ENCODE measurements around the gene SH3D19. TPM values are rescaled to one million over a fixed set of nuclear protein-coding genes. Genes with fewer than 3 reads are reported as not detected.

The SH3D19 gene
- polyA plus RNA-seq, 3 donors: not detected

- Histone ChIP-seq H3K9me3 (replicated peaks in 1 of 2; ENCODE audit: control insufficient read depth in 1 of 2, insufficient read depth in 1 of 2, low read length in 2 of 2) (no peaks in the 10 kb centered on the region), H3K79me2 (ENCODE audit: insufficient read depth, low read length) (no peaks in the 10 kb centered on the region), H3K27me3 (ENCODE audit: control insufficient read depth in 2 of 2, insufficient read depth in 2 of 2, low read length in 2 of 2) (no peaks in the 10 kb centered on the region), H3K36me3 (replicated peaks in 1 of 2; ENCODE audit: control insufficient read depth in 1 of 2, insufficient read depth in 2 of 2, low read length in 2 of 2) (no peaks in the 10 kb centered on the region), H3K4me3 (replicated peaks in 1 of 3; ENCODE audit: low read depth in 2 of 3, low read length in 3 of 3) (no peak overlapping the region), H3K4me1 (ENCODE audit: control insufficient read depth in 1 of 2, insufficient read depth in 2 of 2, low read length in 2 of 2) (no peaks in the 10 kb centered on the region), H3K4me2 (replicated peaks; ENCODE audit: extremely low read depth, low read length, poor library complexity, severe bottlenecking) (no peak overlapping the region), H3K9ac (ENCODE audit: insufficient read depth, low read length, poor library complexity, severe bottlenecking) (no peak overlapping the region), H4K20me1 (ENCODE audit: insufficient read depth, low read length) (no peaks in the 10 kb centered on the region), H2AFZ (ENCODE audit: insufficient read depth, low read depth, low read length, poor library complexity, severe bottlenecking) (no peak overlapping the region), H3K27ac (ENCODE audit: low read depth in 1 of 2, low read length in 2 of 2) (no peak overlapping the region)
- TF ChIP-seq CTCF (IDR thresholded peaks at IDR 0.05): no peak
- no peaks in the 10 kb centered on the region for H3K36me3 Mint-ChIP-seq
- no peak overlapping the region for H3K4me3 Mint-ChIP-seq
- intact Hi-C loops (cut with micrococcal nuclease): no loop called here
- H3K9me3 Mint-ChIP-seq: peaks cover 2 to 6% (median 3%) of the 10 kb centered on the region in 7 donors
- DNase-seq: no peak
- H3K4me1 Mint-ChIP-seq: no peaks in the 10 kb centered on the region
- H3K27ac Mint-ChIP-seq: no peak overlapping the region
- H3K27me3 Mint-ChIP-seq (ENCODE audit: low read depth in 3 of 3): peaks cover 0 to 2% (median 0%) of the 10 kb centered on the region in 3 donors
- WGBS (ENCODE audit: insufficient coverage): 92% methylated on average over 4 of the region's 5 CpGs
These were observed 74.7 kb downstream of the SH3D19 start for GRCh38 chr4:151250706-151251105.

GRCh38 chr4:151248519-151248918, 76.9 kb downstream of the SH3D19 start:
- no peak for DNase-seq
- Histone ChIP-seq H4K20me1 (ENCODE audit: insufficient read depth, low read length) (no peaks in the 10 kb centered on the region), H3K36me3 (replicated peaks in 1 of 2; ENCODE audit: control insufficient read depth in 1 of 2, insufficient read depth in 2 of 2, low read length in 2 of 2) (no peaks in the 10 kb centered on the region), H2AFZ (ENCODE audit: insufficient read depth, low read depth, low read length, poor library complexity, severe bottlenecking) (no peak overlapping the region), H3K4me1 (ENCODE audit: control insufficient read depth in 1 of 2, insufficient read depth in 2 of 2, low read length in 2 of 2) (no peaks in the 10 kb centered on the region), H3K9ac (ENCODE audit: insufficient read depth, low read length, poor library complexity, severe bottlenecking) (no peak overlapping the region), H3K27me3 (ENCODE audit: control insufficient read depth in 2 of 2, insufficient read depth in 2 of 2, low read length in 2 of 2) (no peaks in the 10 kb centered on the region), H3K9me3 (replicated peaks in 1 of 2; ENCODE audit: control insufficient read depth in 1 of 2, insufficient read depth in 1 of 2, low read length in 2 of 2) (no peaks in the 10 kb centered on the region), H3K79me2 (ENCODE audit: insufficient read depth, low read length) (no peaks in the 10 kb centered on the region), H3K4me2 (replicated peaks; ENCODE audit: extremely low read depth, low read length, poor library complexity, severe bottlenecking) (no peak overlapping the region), H3K27ac (ENCODE audit: low read depth in 1 of 2, low read length in 2 of 2) (no peak overlapping the region), H3K4me3 (replicated peaks in 1 of 3; ENCODE audit: low read depth in 2 of 3, low read length in 3 of 3) (no peak overlapping the region)
- 100% methylated on average over 1 of the region's 2 CpGs for WGBS (ENCODE audit: insufficient coverage)
- no peak for TF ChIP-seq CTCF (IDR thresholded peaks at IDR 0.05)
- Mint-ChIP-seq H3K27me3 (ENCODE audit: low read depth in 3 of 3) (peaks cover 0 to 2% (median 2%) of the 10 kb centered on the region in 3 donors), H3K9me3 (no peaks in the 10 kb centered on the region), H3K4me1 (no peaks in the 10 kb centered on the region), H3K36me3 (no peaks in the 10 kb centered on the region), H3K4me3 (no peak overlapping the region), H3K27ac (no peak overlapping the region)
- intact Hi-C loops (cut with micrococcal nuclease): no loop called here

All from CD14-positive monocyte (primary cell).